ENCODE results near the gene MATN1. TPM values are rescaled to one million over a fixed set of nuclear protein-coding genes. Genes with fewer than 3 reads are reported as not detected.
"Not testable (repeated sequence)": the region's sequence is repeated elsewhere in the genome, so short reads cannot be mapped to it uniquely, and the experiment has no call there.

Gene MATN1
- total RNA-seq, 2 experiments from 2014 or later: 0.28 to 0.42 TPM

- no peaks in the 10 kb centered on the region for H3K36me3 ChIP-seq (ENCODE audit: insufficient read depth, low read length)
- no peaks in the 10 kb centered on the region for H3K9me2 ChIP-seq (ENCODE audit: insufficient read depth, low read length)
- H3K27ac ChIP-seq (ENCODE audit: low read depth, low read length, poor library complexity, severe bottlenecking): no peak overlapping the region
- H2AFZ ChIP-seq (ENCODE audit: low read length): no peak overlapping the region
- no peaks in the 10 kb centered on the region for H3K79me2 ChIP-seq (ENCODE audit: insufficient read depth, low read depth, low read length)
- H3K4me1 ChIP-seq (ENCODE audit: insufficient read depth, low read length, poor library complexity, severe bottlenecking): no peaks in the 10 kb centered on the region
- CTCF ChIA-PET (ENCODE audit: unreplicated experiment): interaction anchor here (0.6 kb wide), 1 partner anchor 72 kb away, joined by 3 read pairs; no protein-coding TSS in a partner anchor
- H4K20me1 ChIP-seq (ENCODE audit: insufficient read depth, low read length): no peaks in the 10 kb centered on the region
- no peak for DNase-seq (ENCODE audit: low spot score)
- TF ChIP-seq EZH2phosphoT487 (IDR thresholded peaks at IDR 0.05; ENCODE audit: borderline replicate concordance, low read depth, low read length) (no peak), CTCF (conservative IDR thresholded peaks at IDR 0.05; ENCODE audit: low read length) (no peak)
- no TSS peak for BruUV-seq (replicated peaks)
- POLR2A ChIA-PET: no interaction called here
- intact Hi-C loops (cut with micrococcal nuclease; ENCODE audit: unreplicated experiment): no loop called here
- no peaks in the 10 kb centered on the region for H3K9me3 ChIP-seq (ENCODE audit: low read length)
- no peak overlapping the region for H3K4me3 ChIP-seq (ENCODE audit: low read depth, low read length, poor library complexity, severe bottlenecking)
- no peak overlapping the region for H3K4me2 ChIP-seq (ENCODE audit: low read length)
Observed at GRCh38 chr1:30688920-30689794, 34.2 kb downstream of the MATN1 start.

GRCh38 chr1:30688516-30688915, 34.9 kb downstream of the MATN1 start:
- H3K27ac ChIP-seq (ENCODE audit: low read depth, low read length, poor library complexity, severe bottlenecking); H3K9me2 ChIP-seq (ENCODE audit: insufficient read depth, low read length); DNase-seq (ENCODE audit: low spot score); POLR2A ChIA-PET; H3K4me1 ChIP-seq (ENCODE audit: insufficient read depth, low read length, poor library complexity, severe bottlenecking); H3K36me3 ChIP-seq (ENCODE audit: insufficient read depth, low read length); H3K9me3 ChIP-seq (ENCODE audit: low read length); BruUV-seq (replicated peaks); H4K20me1 ChIP-seq (ENCODE audit: insufficient read depth, low read length); H2AFZ ChIP-seq (ENCODE audit: low read length); H3K4me3 ChIP-seq (ENCODE audit: low read depth, low read length, poor library complexity, severe bottlenecking); intact Hi-C loops (cut with micrococcal nuclease; ENCODE audit: unreplicated experiment); H3K79me2 ChIP-seq (ENCODE audit: insufficient read depth, low read depth, low read length); H3K4me2 ChIP-seq (ENCODE audit: low read length): not testable (repeated sequence)
- CTCF ChIA-PET (ENCODE audit: unreplicated experiment): interaction anchor here (0.6 kb wide), 1 partner anchor 73 kb away, joined by 3 read pairs; no protein-coding TSS in a partner anchor

GRCh38 chr1:30687886-30688285, 35.5 kb downstream of the MATN1 start:
- Histone ChIP-seq H3K9me3 (ENCODE audit: low read length) (no peaks in the 10 kb centered on the region), H3K36me3 (ENCODE audit: insufficient read depth, low read length) (no peaks in the 10 kb centered on the region), H2AFZ (ENCODE audit: low read length) (no peak overlapping the region), H3K4me1 (ENCODE audit: insufficient read depth, low read length, poor library complexity, severe bottlenecking) (no peaks in the 10 kb centered on the region), H3K27ac (ENCODE audit: low read depth, low read length, poor library complexity, severe bottlenecking) (no peak overlapping the region), H3K9me2 (ENCODE audit: insufficient read depth, low read length) (no peaks in the 10 kb centered on the region), H3K4me2 (ENCODE audit: low read length) (no peak overlapping the region), H3K79me2 (ENCODE audit: insufficient read depth, low read depth, low read length) (no peaks in the 10 kb centered on the region), H4K20me1 (ENCODE audit: insufficient read depth, low read length) (no peaks in the 10 kb centered on the region), H3K4me3 (ENCODE audit: low read depth, low read length, poor library complexity, severe bottlenecking) (no peak overlapping the region)
- ChIA-PET CTCF (ENCODE audit: unreplicated experiment) (no interaction called here), POLR2A (no interaction called here)
- no peak for TF ChIP-seq EZH2phosphoT487 (IDR thresholded peaks at IDR 0.05; ENCODE audit: borderline replicate concordance, low read depth, low read length)
- TF ChIP-seq CTCF (conservative IDR thresholded peaks at IDR 0.05; ENCODE audit: low read length): no peak
- no TSS peak for BruUV-seq (replicated peaks)
- no peak for DNase-seq (ENCODE audit: low spot score)
- intact Hi-C loops (cut with micrococcal nuclease; ENCODE audit: unreplicated experiment): no loop called here

All from OCI-LY7 (cell line).